NCI-H2196 (cell line): ENCODE results near the gene HTR4.

Experiments used
- DNase-seq: peaks from one replicate; lab custom pipeline; 2025; ENCODE audit not compliant: unreplicated experiment; lab: John Stamatoyannopoulos, UW

The HTR4 gene

GRCh38 chr5:148615644-148616275, 38.6 kb downstream of the HTR4 start:
- DNase-seq, result peak; percentile 28

DNA sequence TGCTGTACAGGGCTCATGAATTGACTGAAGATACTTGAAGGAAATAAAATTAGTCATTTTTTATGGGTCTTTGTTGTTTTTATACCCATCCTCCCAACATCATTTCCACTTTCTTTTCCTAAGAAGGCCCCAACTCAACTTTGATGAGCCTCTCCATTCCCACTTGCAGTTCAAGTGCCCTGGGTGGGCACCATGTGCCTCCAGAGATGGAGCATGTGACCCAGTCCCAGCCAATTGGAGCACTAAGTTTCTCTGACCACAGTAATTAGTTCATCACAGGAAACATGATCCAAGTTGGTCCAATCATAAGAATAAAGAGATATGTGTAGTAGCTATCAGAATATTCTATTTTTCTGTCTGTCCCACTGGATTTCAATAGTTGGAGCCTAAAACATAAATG, 46.9 kb downstream of the HTR4 start:
- DNase-seq, result no peak

DNA sequence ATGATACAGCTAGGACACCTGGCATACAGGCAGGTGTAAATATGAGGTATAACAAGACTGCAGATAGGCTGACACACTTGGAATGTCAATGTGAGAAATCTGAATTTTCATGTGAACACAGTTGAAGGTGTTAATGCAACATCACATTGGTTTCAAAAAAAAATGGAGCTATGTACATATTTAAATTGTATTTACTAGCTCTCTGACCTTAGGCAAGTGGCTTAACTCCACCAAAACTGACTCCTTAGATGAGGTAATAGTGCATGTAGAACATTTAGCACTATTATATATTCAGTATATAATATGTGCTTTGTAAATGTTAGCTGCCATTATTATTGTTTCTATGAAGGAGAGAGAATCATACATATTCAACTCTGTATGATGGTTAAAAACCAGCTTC, 48.0 kb downstream of the HTR4 start:
- DNase-seq, result no peak

DNA sequence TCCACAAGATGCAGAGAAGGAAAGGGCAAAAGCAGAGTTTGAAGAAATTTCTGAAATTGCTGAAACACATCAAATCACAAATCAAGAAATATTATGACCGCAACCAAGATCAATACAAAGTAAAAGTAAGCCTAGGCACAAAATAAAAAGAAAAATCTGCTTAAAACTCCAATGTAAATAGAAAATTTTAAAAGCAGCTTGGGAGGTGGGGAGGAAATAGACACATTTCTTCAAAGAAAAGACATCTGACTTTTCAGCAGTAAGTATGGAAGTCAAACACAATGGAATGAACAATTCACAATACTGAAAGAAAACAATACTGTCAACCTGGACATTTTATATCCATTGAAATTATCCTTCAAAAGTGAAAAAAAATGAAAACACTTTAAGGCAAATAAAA, 55.1 kb downstream of the HTR4 start:
- no peak for DNase-seq

DNA sequence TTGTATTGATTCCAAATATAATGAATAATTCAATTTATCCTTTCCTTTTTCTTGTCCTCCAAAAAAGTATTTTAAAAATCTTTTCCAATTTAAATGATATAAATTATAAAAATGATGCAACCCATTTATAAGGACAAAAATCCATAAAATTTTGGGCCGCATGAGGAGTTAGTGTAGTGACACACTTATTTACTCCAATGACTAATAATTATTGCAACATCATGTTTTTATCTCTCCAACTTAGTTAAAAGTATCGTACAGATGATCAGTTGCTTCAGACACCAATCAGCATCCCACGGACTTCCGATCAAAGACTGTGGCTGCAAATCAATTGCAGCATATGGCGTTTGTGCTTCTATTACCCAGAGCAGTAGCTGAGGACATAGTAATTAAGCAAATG, 58.6 kb downstream of the HTR4 start:
- no peak for DNase-seq

GRCh38 chr5:148586796-148587195, 67.5 kb downstream of the HTR4 start:
- no peak for DNase-seq

DNA sequence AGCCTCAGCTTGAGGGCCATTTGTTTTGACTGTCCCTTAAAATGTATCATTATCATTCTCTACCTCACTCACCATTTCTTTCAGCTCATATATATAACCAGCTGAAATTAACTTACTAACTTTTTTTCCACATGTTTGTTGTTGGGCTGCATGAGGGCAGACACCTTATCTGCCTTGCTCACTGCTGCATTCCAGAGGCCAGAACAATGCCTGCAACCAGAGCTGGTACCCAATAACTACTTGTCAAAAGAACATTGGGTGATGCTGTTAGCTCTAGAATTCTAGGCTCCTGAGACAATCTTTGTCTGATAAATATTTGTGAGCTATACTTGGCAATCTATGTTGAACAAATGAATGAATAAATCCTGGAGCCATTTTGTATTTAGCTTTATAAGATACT, 68.3 kb downstream of the HTR4 start:
- no peak for DNase-seq

GRCh38 chr5:148584103-148584502, 70.2 kb downstream of the HTR4 start:
- no peak for DNase-seq

DNA sequence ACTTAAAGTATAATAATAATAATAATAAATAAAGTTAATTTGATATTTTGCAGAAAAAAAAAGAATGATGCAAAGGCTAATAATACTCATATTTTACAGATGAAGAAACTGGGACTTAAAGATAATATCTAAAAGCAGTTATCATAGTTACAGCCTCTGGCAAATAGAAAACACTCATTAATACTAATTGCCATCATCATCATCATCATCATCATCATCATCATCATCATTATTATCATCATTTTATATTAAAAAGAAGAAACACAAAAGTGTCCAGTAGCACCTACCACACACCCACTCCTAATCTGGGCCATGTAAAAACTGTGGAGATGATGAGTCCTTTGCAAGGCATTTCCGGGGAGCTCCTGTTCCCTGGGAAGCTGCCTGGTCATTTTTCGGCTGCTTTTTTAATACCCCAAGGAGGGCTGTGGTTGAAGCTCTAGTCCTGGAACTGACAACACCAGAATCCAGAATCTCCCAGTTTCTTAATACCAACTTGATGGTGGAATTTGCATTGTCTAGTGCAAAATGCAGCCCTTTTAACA, 70.8 kb downstream of the HTR4 start:
- no peak for DNase-seq

GRCh38 chr5:148574167-148574566, 80.2 kb downstream of the HTR4 start:
- DNase-seq, result no peak

DNA sequence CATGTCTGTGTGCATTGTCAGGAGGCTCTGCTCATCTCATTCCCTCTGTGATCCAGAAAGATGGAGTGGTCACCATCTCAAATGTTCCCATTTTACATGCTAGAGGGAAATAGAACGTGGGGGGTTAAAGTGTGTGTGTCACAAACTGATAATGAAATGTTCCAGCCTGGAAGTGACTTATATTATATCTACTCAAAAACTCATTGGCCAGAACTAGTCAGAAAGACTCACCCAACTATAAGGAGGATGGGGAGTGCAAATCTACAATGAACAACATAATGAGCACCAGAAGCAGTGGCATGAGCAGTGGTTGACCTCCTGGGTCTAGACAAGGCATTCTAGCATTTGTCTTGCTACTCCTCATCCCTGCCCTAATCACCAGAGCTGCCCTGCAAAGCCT, 81.0 kb downstream of the HTR4 start:
- DNase-seq, result no peak

- DNase-seq, result peak; percentile 54
Observed at GRCh38 chr5:148569948-148570347, 84.4 kb downstream of the HTR4 start.

DNA sequence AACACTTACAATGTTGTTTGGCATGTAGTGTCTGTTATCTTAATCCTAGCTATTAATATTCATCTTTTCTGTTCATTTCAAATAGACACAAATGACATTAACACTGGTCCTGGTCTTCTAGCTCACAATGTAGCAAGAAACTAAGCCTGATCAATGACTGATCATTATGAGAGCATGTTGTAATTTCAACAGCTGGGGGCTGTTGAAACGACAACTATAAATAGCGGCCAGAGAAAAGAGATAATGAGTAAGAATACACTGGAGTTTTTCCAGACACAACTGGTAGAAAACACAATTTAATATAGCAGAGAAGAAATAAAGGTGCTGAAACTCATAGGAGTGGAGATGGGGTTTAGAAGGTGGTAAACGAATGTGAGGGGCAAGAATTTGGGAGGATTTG, 89.2 kb downstream of the HTR4 start:
- DNase-seq, result no peak

DNA sequence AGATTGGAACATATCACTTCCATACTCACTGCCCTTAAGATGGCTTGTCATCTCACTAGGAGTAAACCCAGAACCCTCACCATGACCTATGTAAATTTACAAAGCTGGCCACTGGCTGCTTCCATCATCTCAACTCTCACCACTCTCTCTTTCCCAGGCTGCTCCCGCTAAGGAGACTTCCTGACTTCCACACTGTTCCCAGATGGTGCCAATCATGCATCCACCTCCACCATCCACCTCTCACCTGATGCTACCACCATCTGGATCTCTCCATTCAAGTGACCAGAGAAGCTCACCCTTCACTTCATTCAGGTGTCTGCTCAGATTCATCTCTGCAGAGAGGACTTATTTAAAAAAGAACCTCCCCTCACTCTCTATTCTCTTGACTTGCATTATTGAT, 91.3 kb downstream of the HTR4 start:
- no peak for DNase-seq

- DNase-seq, result no peak
Observed at GRCh38 chr5:148561801-148562311, 92.5 kb downstream of the HTR4 start.

- peak; percentile 8 for DNase-seq
Observed at GRCh38 chr5:148559461-148559860, 94.9 kb downstream of the HTR4 start.

DNA sequence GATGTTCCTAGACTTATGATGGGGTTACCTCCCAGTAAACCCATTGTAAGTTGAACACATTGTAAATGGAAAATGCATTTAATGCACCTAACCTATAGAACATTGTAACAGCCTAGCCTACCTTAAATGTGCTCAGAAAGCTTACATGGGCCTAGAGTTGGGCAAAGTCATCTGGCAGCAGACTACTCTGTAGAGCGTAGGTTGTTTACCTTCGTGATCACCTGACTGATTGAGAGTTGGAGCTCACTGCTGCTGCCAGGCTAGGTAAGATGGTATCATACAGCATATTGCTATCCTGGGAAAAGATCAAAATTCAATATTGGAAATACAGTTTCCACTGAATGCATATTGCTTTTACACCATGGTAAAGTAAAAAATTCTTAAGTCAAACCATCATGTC, 95.4 kb downstream of the HTR4 start:
- DNase-seq, result no peak

GRCh38 chr5:148556835-148557234, 97.5 kb downstream of the HTR4 start:
- DNase-seq, result no peak

DNA sequence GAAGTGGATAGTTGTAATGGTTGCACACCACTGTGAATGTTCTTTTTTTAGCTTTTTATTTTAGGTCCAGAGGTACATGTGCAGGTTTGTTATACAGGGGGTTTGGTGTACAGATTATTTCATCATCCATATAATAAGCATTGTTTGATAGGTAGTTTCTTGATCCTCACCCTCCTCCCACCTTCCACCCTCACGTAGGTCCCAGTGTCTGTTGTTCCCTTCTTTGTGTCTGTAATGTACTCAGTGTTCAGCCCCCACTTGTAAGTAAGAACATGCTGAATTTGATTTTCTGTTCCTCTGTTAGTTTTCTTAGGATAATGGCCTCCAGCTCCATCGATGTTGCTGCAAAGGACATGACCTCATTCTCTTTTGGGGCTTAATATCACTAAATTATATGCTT, 99.7 kb downstream of the HTR4 start:
- no peak for DNase-seq

GRCh38 chr5:148543727-148544126, 110.6 kb downstream of the HTR4 start:
- no peak for DNase-seq

DNA sequence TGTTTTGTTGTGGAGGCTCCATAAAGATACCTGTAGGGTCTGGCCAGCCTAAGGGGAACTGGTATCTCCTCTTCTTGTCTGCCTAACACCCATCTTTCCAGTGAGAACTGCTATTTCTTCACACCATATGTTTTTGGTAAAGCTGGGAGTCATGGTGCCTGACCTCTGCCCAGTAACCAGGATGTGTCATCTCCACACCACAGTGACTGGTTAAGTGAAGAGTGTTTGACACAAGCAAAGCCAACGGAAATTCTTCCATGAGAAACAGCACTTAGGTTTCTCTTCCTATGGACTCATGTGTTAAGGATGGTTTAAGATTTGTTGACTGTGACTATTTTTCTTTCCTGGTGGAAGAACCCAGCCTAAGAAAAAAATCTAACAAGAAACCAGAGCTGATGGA, 111.5 kb downstream of the HTR4 start:
- DNase-seq, result no peak

- DNase-seq, result no peak
Observed at GRCh38 chr5:148541054-148541835, 113.1 kb downstream of the HTR4 start.
